K562 (cell line): ENCODE data around the gene PBXIP1. TPM values are rescaled to one million over a fixed set of nuclear protein-coding genes. Genes with fewer than 3 reads are reported as not detected.

ENCODE experiments used
- ATAC-seq: fragments of 200-7000 bp; cut with Tn5 transposase; 3 replicates; pipeline ENCODE4 v1.9.1; 2020; ENCODE audit warnings: moderate library complexity
- BruUV-seq: library from RNA; stranded (reverse); fragments of 400-500 nt; replicated peaks from 2 replicates; lab custom pipeline; 2021; lab: Mats Ljungman, UMichigan
- CTCF ChIA-PET: fragments of 300-600 bp; formaldehyde crosslinking; extraction: SDS; loops from one replicate; lab custom pipeline; 2021; ENCODE audit warnings: low intra/inter-chr PET ratio; lab: Yijun Ruan, JAX
- POLR2A ChIA-PET: fragments of 300-600, 350-650 bp; sonication (Branson Sonifier 250); formaldehyde crosslinking; extraction: SDS; loops from one replicate; lab custom pipeline; 2021; ENCODE audit warnings: antibody characterized with exemption, inconsistent platforms; lab: Yijun Ruan, JAX
- DNase-seq, 4 experiments: peaks; one replicate each; pipeline versions ENCODE4 v3.0.0 to v3.0.0-alpha.2; 2011 to 2018; ENCODE audit warnings: low spot score in 3 of 4, mixed read lengths in 3 of 4; ENCODE audit errors: extremely low read depth in 1 of 4
- FAIRE-seq: peaks from 2 replicates; lab custom pipeline; 2011; peaks lifted over from hg19 to GRCh38; lab: Jason Lieb, UNC
- H2AFZ ChIP-seq: 2 replicates; pipeline ENCODE4 v1.6.0; 2011; ENCODE audit warnings: low read depth, low read length, control low read depth, inconsistent platforms
- H3K27ac ChIP-seq: fragments of 200-600 bp; 3 replicates; pipeline ENCODE4 v1.8.0; 2011; ENCODE audit warnings: low read depth, mild to moderate bottlenecking, control low read depth, inconsistent platforms, low read length, moderate library complexity, mixed read lengths; ENCODE audit errors: extremely low read depth
- H3K27me3 ChIP-seq, 2 experiments: fragments of 300-600 bp in 1 of 2; 2 replicates in 1 of 2; 3 replicates in 1 of 2; pipeline versions ENCODE4 v1.6.0 to v1.8.0; 2011; ENCODE audit warnings: inconsistent platforms in 2 of 2, low read length in 2 of 2, mild to moderate bottlenecking in 1 of 2, mixed read lengths in 1 of 2, moderate library complexity in 1 of 2; ENCODE audit not compliant: control insufficient read depth in 2 of 2, insufficient read depth in 2 of 2
- H3K36me3 ChIP-seq: fragments of 300-600 bp; 3 replicates; pipeline ENCODE4 v1.8.0; 2011; ENCODE audit warnings: mild to moderate bottlenecking, low read length, inconsistent platforms; ENCODE audit not compliant: control insufficient read depth, insufficient read depth
- H3K4me1 ChIP-seq, 2 experiments: fragments of 200-600 bp in 1 of 2; replicated peaks in 1 of 2; 2 replicates in 1 of 2; 3 replicates in 1 of 2; pipeline versions ENCODE4 v1.5.1 to v1.8.0; 2011; ENCODE audit warnings: inconsistent platforms in 2 of 2, low read length in 2 of 2, mild to moderate bottlenecking in 1 of 2, mixed read lengths in 1 of 2, moderate library complexity in 1 of 2; ENCODE audit not compliant: control insufficient read depth in 2 of 2, insufficient read depth in 2 of 2
- H3K4me2 ChIP-seq: 2 replicates; pipeline ENCODE4 v1.6.1; 2011; ENCODE audit warnings: low read length, control low read depth, inconsistent platforms, mixed read lengths; ENCODE audit not compliant: insufficient read depth
- H3K4me3 ChIP-seq: fragments of 200-600 bp; sonication (generic), shearing (Covaris generic); 2 replicates; pipeline ENCODE4 v1.5.1; 2016; ENCODE audit warnings: control low read depth, inconsistent platforms
- H3K79me2 ChIP-seq: fragments of 200-600 bp; 3 replicates; pipeline ENCODE4 v1.8.0; 2011; ENCODE audit warnings: low read length, inconsistent platforms; ENCODE audit not compliant: control insufficient read depth, insufficient read depth
- H3K9ac ChIP-seq, 2 experiments: 2 replicates each; pipeline versions ENCODE4 v1.6.0 to v1.6.1; 2011; ENCODE audit warnings: low read depth in 2 of 2, low read length in 2 of 2, control low read depth in 1 of 2, inconsistent platforms in 1 of 2, mild to moderate bottlenecking in 1 of 2, mixed read lengths in 1 of 2; ENCODE audit not compliant: insufficient read depth in 1 of 2
- H3K9me1 ChIP-seq: one replicate; pipeline ENCODE4 v1.6.0; 2011; ENCODE audit warnings: inconsistent platforms, mild to moderate bottlenecking, low read length, moderate library complexity; ENCODE audit not compliant: control insufficient read depth, insufficient read depth
- H3K9me3 ChIP-seq: replicated peaks from 2 replicates; pipeline ENCODE4 v1.5.1; 2011; ENCODE audit warnings: low read depth, low read length, inconsistent platforms; ENCODE audit not compliant: control insufficient read depth, insufficient read depth
- H4K20me1 ChIP-seq: replicated peaks from 2 replicates; pipeline ENCODE4 v1.6.1; 2011; ENCODE audit warnings: low read length, inconsistent platforms, mixed read lengths; ENCODE audit not compliant: control insufficient read depth, insufficient read depth
- DPF2 ChIP-seq: fragments of 450-650 bp; IDR thresholded peaks from 2 replicates; pipeline ENCODE4 v1.6.1; 2016
- FOXJ2 ChIP-seq: fragments of 200-800 bp; sonication (Bioruptor generic); IDR thresholded peaks from 2 replicates; pipeline ENCODE4 v1.6.1; 2016; ENCODE audit warnings: missing genetic modification characterization, missing compliant biosample characterization
- GABPB2 ChIP-seq: fragments of 250-450 bp; sonication (Bioruptor Pico); conservative IDR thresholded peaks from 2 replicates; pipeline ENCODE4 v1.5.1; 2021; ENCODE audit warnings: mild to moderate bottlenecking
- GATAD2B ChIP-seq: fragments of 450-650 bp; IDR thresholded peaks from 2 replicates; pipeline ENCODE4 v1.6.1; 2017; ENCODE audit warnings: mild to moderate bottlenecking, borderline replicate concordance
- GMEB1 ChIP-seq: fragments of 250-450 bp; sonication (Bioruptor Pico); IDR thresholded peaks from 2 replicates; pipeline ENCODE4 v1.4.0; 2020; ENCODE audit warnings: mild to moderate bottlenecking
- LCOR ChIP-seq: sonication (generic); formaldehyde crosslinking; IDR thresholded peaks from 2 replicates; pipeline ENCODE4 v1.8.0; 2022; ENCODE audit warnings: mild to moderate bottlenecking, missing genetic modification reagents
- MEF2D ChIP-seq: conservative IDR thresholded peaks from 2 replicates; pipeline ENCODE4 v1.6.1; 2016; ENCODE audit warnings: low read depth, missing genetic modification characterization, missing compliant biosample characterization
- MTF1 ChIP-seq: fragments of 250-450 bp; sonication (Bioruptor Pico); IDR thresholded peaks from 2 replicates; pipeline ENCODE4 v1.9.0; 2021; ENCODE audit warnings: moderate library complexity, mild to moderate bottlenecking, inconsistent platforms, borderline replicate concordance
- NFYB ChIP-seq: IDR thresholded peaks from 2 replicates; pipeline ENCODE4 v1.6.1; 2011; ENCODE audit warnings: mild to moderate bottlenecking, moderate library complexity; ENCODE audit not compliant: insufficient read length; ENCODE audit errors: extremely low read depth
- NR2C2 ChIP-seq, 2 experiments: fragments of 200-800 bp in 1 of 2; sonication (Bioruptor generic) in 1 of 2; sonication (generic) in 1 of 2; formaldehyde crosslinking in 1 of 2; IDR thresholded peaks; 2 replicates each; pipeline versions ENCODE4 v1.6.1 to v1.8.0; 2016 to 2022; ENCODE audit warnings: mild to moderate bottlenecking in 1 of 2, missing compliant biosample characterization in 1 of 2, missing genetic modification characterization in 1 of 2, missing genetic modification reagents in 1 of 2
- PBX2 ChIP-seq, 2 experiments: IDR thresholded peaks in 1 of 2; conservative IDR thresholded peaks in 1 of 2; 2 replicates each; pipeline ENCODE4 v1.6.1; 2016; ENCODE audit warnings: low read depth in 2 of 2, mild to moderate bottlenecking in 1 of 2, missing compliant biosample characterization in 1 of 2, missing genetic modification characterization in 1 of 2, moderate library complexity in 1 of 2
- PCBP1 ChIP-seq: fragments of 200-400 bp; formaldehyde crosslinking; IDR thresholded peaks from 2 replicates; pipeline ENCODE4 v1.6.1; 2018; ENCODE audit warnings: mild to moderate bottlenecking, low read depth, low read length; ENCODE audit not compliant: poor library complexity, severe bottlenecking
- PHF8 ChIP-seq: fragments of 200-600 bp; sonication (generic); IDR thresholded peaks from 2 replicates; pipeline ENCODE4 v1.6.1; 2012; ENCODE audit warnings: mixed run types, mild to moderate bottlenecking, inconsistent platforms, low read length, moderate library complexity, borderline replicate concordance
- ZNF583 ChIP-seq: fragments of 250-450 bp; sonication (Bioruptor Pico); IDR thresholded peaks from 2 replicates; pipeline ENCODE4 v1.4.0; 2020
- WGBS: fragments of 100-300 bp; shearing (Covaris generic); methylation state at CpG from one replicate; pipeline ENCODE4 v1.1.6; 2016; ENCODE audit warnings: low coverage, mixed read lengths; ENCODE audit not compliant: insufficient coverage; ENCODE audit errors: missing lambda C conversion rate; 5-methylcytosine and 5-hydroxymethylcytosine counted together
- in situ Hi-C: fragments of 300-500 bp; cut with MboI; formaldehyde crosslinking; loops from 4 replicates; pipeline ENCODE4 v1.15.0; 2018; ENCODE audit warnings: inconsistent platforms, mixed read lengths
- intact Hi-C: fragments of 100-400 bp; cut with micrococcal nuclease; formaldehyde crosslinking; loops from 2 replicates; pipeline ENCODE4 v1.14.2; 2022
- polyA plus RNA-seq, 8 experiments: library from polyadenylated mRNA; depleted of rRNA in 4 of 8; stranded (reverse) in 5 of 8; unstranded in 3 of 8; fragments of >200 nt; fragmentation: Nextera tagmentation in 2 of 8; fragmentation: Illumina TruSeq in 1 of 8; extraction: Ambion mirVana in 2 of 8; extraction: Trizol in 1 of 8; gene quantifications; 2 replicates each; pipeline versions ENCODE4 v1.2.1 to v1.2.3, GENCODE V29; 2011 to 2014; ENCODE audit warnings: inconsistent platforms in 1 of 8, missing spikeins in 1 of 8
- total RNA-seq, 7 experiments: library from RNA; depleted of rRNA in 6 of 7; stranded (reverse); fragments of >200 nt in 6 of 7; fragmentation: Illumina TruSeq in 2 of 7; extraction: Trizol in 2 of 7; gene quantifications; 2 replicates each; pipeline versions ENCODE4 v1.2.1 to v1.2.3, GENCODE V29; 2011 to 2021; ENCODE audit warnings: low replicate concordance in 1 of 7

PBXIP1 gene
- total and polyA plus RNA-seq, 9 of the 15 experiments (the other 6 are each of a cell fraction or from before 2014, with no cell fraction given): 0.13 to 8.3 (median 5.8) TPM

DNA sequence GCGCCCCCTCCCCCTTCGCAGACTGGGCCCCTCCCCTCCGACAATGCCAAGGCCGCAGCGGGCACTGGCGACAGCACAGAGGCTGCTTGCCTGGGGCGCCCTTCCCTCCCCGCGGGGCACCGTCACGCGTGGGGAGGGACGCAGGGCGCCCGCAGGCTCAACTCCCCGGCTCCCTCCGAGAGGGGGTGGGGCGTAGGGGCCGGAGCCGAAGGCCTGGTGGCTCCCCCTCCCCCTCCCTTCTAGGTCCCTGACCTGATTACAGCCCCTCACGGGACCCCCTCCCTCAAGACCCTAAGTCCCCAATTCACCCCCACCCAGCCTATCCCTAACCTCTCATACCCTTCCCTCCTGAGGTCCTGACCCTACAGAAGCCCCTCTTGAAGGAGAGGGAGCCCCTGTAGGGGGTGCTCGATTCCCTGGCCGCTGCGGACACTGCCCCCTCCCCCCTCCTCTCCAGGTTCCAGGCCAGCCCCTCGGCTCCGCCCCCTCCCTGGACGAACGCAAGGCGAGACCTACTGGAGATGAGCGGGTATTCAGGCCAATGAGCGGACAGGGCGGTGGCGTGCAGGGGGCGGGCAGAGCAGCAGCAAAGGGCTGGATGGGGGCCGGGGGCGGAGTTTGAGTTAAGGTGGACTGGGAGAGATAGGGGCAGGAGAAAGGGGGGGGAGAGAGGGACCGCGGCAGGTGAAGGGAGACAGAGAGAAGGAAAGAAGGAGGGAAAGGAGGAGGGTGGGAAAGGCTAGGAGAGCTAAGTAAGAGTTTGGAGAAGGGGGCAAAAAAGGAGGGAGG is 46.0 kb upstream of the PBXIP1 start:
- FAIRE-seq (peak; percentile 92), ATAC-seq (peak; percentile 81), DNase-seq (peak; percentile 90 to 100 (median 95))
- peak overlapping the region; percentile 97 for H3K27ac ChIP-seq
- no peaks in the 10 kb centered on the region for H3K27me3 ChIP-seq
- H3K4me3 ChIP-seq: peak overlapping the region; percentile 71
- H3K79me2 ChIP-seq: peaks cover 50% of the 10 kb centered on the region
- H3K36me3 ChIP-seq: peaks cover 25% of the 10 kb centered on the region; the same call in 2 of the 3 replicates
- intact Hi-C loops: loop anchor here (1.0 to 5.0 kb wide), 6 partner anchors 15 to 445 kb away; partner anchors contain the start of genes CKS1B, EFNA3, PYGO2 and UBE2Q1
- H4K20me1 ChIP-seq: peaks cover 3% of the 10 kb centered on the region; the same call in 1 of the 2 replicates
- H3K9me3 ChIP-seq: no peaks in the 10 kb centered on the region
- 0% methylated on average over 4 of the region's 38 CpGs for WGBS
- BruUV-seq: TSS peak; percentile 45
- H3K9ac ChIP-seq: peak overlapping the region; percentile 89 to 96
- H3K4me2 ChIP-seq: peak overlapping the region; percentile 98
- H3K9me1 ChIP-seq: no peaks in the 10 kb centered on the region
- in situ Hi-C loops: no loop called here
- H2AFZ ChIP-seq: peak overlapping the region; percentile 95
- CTCF ChIA-PET: interaction anchor here (1.3 to 1.6 kb wide), 2 partner anchors 16 to 41 kb away, joined by 6 read pairs; partner anchors contain the start of gene PYGO2
- POLR2A ChIA-PET: interaction anchor here (0.6 to 1.7 kb wide), 13 partner anchors 10 to 1435 kb away, joined by 3 to 8 read pairs (median 3); partner anchors contain the start of gene PBXIP1
- peaks cover 37 to 66% of the 10 kb centered on the region in 2 experiments for H3K4me1 ChIP-seq
- TF ChIP-seq GABPB2 (CRISPR knock-in tag) (no peak), LCOR (CRISPR knock-in tag) (peak; percentile 70; the same call in 1 of the 2 replicates), NFYB (peak; percentile 90), GMEB1 (CRISPR knock-in tag) (0 out of 2 replicates have a peak, but pooled peaks have one; percentile 10), MEF2D (tag) (peak; percentile 9; the same call in 1 of the 2 replicates), PCBP1 (peak; percentile 6), GATAD2B (peak; percentile 99), FOXJ2 (tag) (peak; percentile 83; the same call in 1 of the 2 replicates), DPF2 (peak; percentile 78; the same call in 1 of the 2 replicates), PHF8 (peak; percentile 41; the same call in 1 of the 2 replicates), ZNF583 (CRISPR knock-in tag) (no peak), NR2C2 (CRISPR knock-in tag; IDR thresholded peaks at IDR 0.05) (no peak), NR2C2 (tag; IDR thresholded peaks at IDR 0.05) (peak; percentile 26; the same call in 1 of the 2 replicates), PBX2 (CRISPR knock-in tag; IDR thresholded peaks at IDR 0.05; ENCODE audit: low read depth) (peak; percentile 75), PBX2 (tag; conservative IDR thresholded peaks at IDR 0.05; ENCODE audit: low read depth) (peak; percentile 95), MTF1 (CRISPR knock-in tag) (no peak)
